Stimulated activated CD8-positive, alpha-beta memory T cell treated with anti-CD3 and anti-CD28 coated beads, Interleukin-4, amount 100 ng/mL, for 4 hours (primary cell): Measurements from ENCODE around the gene ARFGAP1.
"Not testable (repeated sequence)": the region's sequence is repeated elsewhere in the genome, so short reads cannot be mapped to it uniquely, and the experiment has no call there.

ENCODE experiments used
- DNase-seq, 2 donors: peaks; one replicate each; pipeline ENCODE4 v3.0.0-alpha.2; 2020; ENCODE audit warnings: low read depth in 2 of 2, low spot score in 1 of 2

The ARFGAP1 gene

DNA sequence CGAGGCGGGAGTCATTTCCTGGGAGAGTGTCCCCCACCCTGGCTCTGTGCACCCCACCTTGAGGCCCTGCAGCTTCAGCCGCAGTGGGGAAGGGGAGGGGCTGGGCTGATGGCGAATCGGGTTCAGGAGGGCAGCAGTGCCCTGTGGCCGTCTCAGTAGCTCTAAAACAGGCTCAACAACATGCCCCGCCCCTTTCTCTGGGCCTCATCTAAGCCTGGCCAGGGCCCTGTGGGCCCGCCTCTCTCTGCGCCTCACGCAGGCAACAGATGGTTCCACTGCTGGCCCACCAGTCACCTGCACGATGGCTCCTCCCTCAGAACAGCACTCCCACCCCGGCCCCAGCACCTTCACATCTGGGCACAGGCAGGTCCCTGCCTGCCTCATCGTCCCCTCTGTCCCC, 58.3 kb downstream of the ARFGAP1 start:
- DNase-seq = no peak

GRCh38 chr20:63331741-63332400, 59.3 kb downstream of the ARFGAP1 start:
- DNase-seq = no peak

DNA sequence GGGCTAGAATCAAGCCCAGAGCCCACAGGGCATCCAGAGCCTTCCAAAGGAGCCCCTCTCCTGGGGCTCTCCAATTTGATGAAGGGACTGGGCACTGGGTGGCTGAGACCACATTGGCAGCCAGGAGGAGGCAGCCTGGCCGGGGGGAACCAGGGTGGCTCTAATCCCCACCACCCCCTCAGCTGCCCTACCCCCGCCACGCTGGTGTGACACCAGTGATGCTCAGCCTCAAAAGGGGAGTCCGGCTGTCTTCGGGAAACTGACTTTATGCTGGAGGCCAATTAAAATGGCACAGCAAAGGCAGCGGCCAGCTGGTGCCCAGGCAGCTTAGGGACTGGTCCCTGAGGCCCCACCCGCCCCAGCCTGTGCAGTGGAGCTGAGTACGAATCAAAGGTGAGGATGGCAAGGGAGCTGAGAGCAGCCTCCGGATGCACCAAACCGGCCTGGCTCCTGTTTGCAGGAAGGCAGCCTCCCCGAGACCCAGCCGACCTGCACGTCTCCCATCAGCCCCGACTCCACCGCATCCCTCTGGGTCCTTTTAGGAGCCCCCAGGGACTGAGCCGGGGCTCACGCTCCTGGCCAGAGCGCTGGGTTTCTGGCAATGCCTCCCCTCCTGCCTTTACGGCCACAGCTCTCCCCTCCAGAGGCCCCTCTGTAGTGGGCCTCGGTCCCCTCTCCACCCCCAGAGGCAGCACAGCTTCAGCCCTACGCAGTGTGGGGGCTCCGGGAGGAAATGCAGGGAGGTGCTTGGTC, 60.1 kb downstream of the ARFGAP1 start:
- DNase-seq = no peak

GRCh38 chr20:63333241-63333836, 60.7 kb downstream of the ARFGAP1 start:
- DNase-seq = no peak

- DNase-seq = no peak
Observed at GRCh38 chr20:63334356-63334755, 61.7 kb downstream of the ARFGAP1 start.

DNA sequence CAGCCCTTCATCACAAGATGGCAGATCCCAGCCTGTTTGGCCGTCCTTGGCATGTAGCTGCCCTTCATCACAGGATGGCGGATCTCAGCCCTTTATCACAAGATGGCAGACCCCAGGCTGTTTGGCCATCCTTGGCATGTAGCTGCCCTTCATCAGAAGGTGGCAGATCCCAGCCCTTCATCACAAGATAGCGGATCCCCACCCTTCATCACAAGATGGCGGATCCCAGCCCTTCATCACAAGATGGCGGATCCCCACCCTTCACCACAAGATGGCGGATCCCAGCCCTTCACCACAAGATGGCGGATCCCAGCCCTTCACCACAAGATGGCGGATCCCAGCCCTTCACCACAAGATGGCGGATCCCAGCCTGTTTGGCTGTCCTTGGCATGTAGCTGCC, 62.4 kb downstream of the ARFGAP1 start:
- not testable (repeated sequence) for DNase-seq

- no peak for DNase-seq
Observed at GRCh38 chr20:63335711-63336110, 63.1 kb downstream of the ARFGAP1 start.

DNA sequence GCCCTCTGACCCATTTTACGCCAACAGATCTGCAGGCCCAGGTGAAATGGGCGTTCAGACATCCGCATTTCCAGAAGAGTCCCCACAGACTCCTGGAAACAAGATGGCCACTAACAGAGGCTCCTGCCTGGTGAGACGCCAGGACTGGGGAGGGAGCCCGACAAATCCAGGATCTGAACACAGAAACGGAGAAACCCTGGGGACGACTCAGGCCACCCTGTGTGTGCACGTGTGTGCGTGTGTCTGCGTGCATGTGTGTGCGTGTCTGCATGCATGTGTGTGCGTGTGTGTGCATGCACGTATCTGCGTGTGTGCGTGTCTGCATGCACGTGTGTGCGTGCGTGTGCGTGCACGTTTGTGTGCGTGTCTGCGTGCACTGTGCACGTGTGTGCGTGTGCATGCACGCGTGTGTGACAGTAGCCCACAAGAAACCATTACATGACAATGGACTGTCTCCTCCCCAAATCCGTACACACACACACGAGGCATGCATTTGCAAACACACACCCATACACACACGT, 63.7 kb downstream of the ARFGAP1 start:
- DNase-seq = no peak

DNA sequence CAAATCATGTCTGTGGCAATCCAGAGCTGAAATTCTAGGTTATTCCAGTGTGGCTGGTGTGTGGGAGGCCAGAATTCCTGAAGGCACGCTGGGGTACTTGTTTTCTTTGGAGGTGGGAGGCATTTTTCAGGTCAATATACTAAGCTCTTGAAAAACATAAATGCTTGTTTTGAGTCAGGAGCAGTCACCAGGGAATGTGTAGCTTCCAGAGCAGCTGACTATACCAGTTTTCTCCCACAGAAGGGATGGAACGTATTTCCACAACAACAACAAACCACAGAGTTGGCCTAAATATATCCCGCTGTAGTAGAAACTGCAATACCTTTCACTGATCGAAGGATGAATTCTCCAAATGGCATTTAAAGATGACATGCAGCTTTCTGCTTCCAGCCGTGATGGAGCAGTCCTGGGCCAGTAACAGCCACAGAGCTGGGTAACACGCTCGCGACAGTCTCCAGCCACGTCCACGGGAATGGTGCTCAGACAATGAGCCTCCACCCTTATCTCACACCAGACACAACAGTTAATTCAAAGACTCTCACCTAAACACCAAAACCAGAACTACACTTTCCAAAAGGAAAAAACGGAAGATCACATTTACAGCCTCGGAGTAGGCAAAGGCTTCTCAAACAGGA, 65.3 kb downstream of the ARFGAP1 start:
- DNase-seq = no peak
